BLaER1 treated with 17β-estradiol and CSF1 and Interleukin-3, amounts not matched to agents 10 nM and 100 nM (cell line): ENCODE data around the gene SMAD5.

Experiments
- H3K27ac ChIP-seq, 11 experiments: shearing (Covaris generic); formaldehyde crosslinking; 2 replicates each; pipeline ENCODE4 v1.8.1; 2022
- H3K27me3 ChIP-seq, 11 experiments: shearing (Covaris generic); formaldehyde crosslinking; 2 replicates each; pipeline ENCODE4 v1.8.1; 2022
- H3K36me3 ChIP-seq, 11 experiments: shearing (Covaris generic); formaldehyde crosslinking; 2 replicates each; pipeline ENCODE4 v1.8.1; 2022
- H3K4me1 ChIP-seq, 10 experiments: shearing (Covaris generic); formaldehyde crosslinking; 2 replicates each; pipeline ENCODE4 v1.8.1; 2022
- H3K4me2 ChIP-seq, 11 experiments: shearing (Covaris generic); formaldehyde crosslinking; 2 replicates each; pipeline ENCODE4 v1.8.1; 2022
- H3K4me3 ChIP-seq, 10 experiments: shearing (Covaris generic); formaldehyde crosslinking; 2 replicates each; pipeline ENCODE4 v1.8.1; 2022
- H3K9ac ChIP-seq, 11 experiments: shearing (Covaris generic); formaldehyde crosslinking; 2 replicates each; pipeline ENCODE4 v1.8.1; 2022
- H3K9me3 ChIP-seq, 11 experiments: shearing (Covaris generic); formaldehyde crosslinking; replicated peaks in 1 of 11; 2 replicates each; pipeline ENCODE4 v1.8.1; 2022
- H4K20me1 ChIP-seq, 11 experiments: shearing (Covaris generic); formaldehyde crosslinking; 2 replicates each; pipeline ENCODE4 v1.8.1; 2022
- Cebpa-rat ChIP-seq, 11 experiments: shearing (Covaris generic); IDR thresholded peaks; 2 replicates each; pipeline ENCODE4 v1.8.1; 2022

SMAD5 gene

DNA sequence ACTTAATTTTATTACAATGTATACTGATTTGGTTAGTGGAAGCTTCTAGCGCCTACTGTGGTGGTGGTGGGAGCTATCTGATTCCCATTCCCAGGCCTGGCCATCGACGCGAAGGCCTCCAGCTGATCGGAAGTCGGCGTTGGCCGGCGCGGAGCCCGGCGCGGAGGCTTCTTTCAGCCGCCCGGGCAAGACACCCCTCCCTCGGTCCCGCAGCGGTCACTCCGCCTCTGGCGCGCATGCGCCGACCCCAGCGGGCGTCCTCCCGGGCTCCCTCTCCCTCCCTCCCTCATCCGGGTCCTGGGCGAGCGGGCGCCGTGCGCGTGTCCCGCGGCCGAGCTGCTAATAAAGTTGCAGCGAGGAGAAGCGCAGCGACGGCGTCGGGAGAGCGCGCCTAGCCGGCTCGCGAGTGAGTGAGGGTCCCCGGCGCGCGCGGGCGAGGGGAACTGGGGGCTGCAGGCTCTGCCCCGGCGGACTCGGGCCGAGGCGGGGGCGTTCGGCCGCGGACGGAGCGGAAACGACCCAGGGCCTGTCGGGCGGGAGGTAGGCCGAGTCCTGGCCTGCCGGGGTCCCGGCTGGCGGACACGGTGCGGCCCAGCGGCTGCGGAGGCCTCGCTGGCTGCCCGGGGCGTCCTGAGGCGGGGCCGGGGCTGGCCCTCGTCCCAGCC lies at the start of gene SMAD5:
SMAD5 (plus strand) TSS at position 289 of the 665 bp plus-strand sequence. CDS start 20,916 bp downstream, outside the sequence.
- Histone ChIP-seq H3K4me3 (peak within 1 kb of the TSS; percentile 81 to 95 (median 88)), H3K36me3 (peaks cover 0 to 29% (median 3%) of the 10 kb centered on the region in 11 experiments; a peak in 4 of 22 replicates), H3K27ac (peak within 1 kb of the TSS; percentile 88 to 97 (median 93)), H3K9me3 (no peaks in the 10 kb centered on the region), H3K9ac (peak within 1 kb of the TSS; percentile 91 to 98 (median 96)), H4K20me1 (peaks cover 33 to 49% (median 38%) of the 10 kb centered on the region in 11 experiments; a peak in 21 of 22 replicates), H3K4me1 (peaks cover 17 to 27% (median 22%) of the 10 kb centered on the region in 10 experiments), H3K27me3 (no peaks in the 10 kb centered on the region), H3K4me2 (peak within 1 kb of the TSS; percentile 74 to 94 (median 86))
- no peak for TF ChIP-seq Cebpa-rat (IDR thresholded peaks at IDR 0.05)

DNA sequence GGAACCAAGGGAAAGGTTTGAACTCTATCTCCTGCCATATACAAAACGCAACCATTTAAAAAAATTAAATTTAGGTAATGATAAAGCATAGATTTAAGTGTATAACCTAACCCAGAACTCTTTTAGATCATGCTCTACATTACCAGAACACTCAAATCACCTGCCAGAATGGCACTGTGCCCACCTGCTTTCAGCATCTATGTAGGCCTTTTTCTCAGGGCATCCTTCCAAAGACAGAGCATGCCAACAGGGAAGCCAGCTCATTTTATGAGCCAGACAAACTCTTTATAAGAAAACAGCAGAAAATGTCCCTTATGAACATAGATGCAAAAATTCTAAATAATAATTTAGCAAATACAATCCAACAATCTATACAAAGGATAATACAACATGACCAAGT lies 47.9 kb upstream of the SMAD5 start:
- no peak overlapping the region for H3K4me3 ChIP-seq
- no peaks in the 10 kb centered on the region for H3K9me3 ChIP-seq
- no peak overlapping the region for H3K4me2 ChIP-seq
- no peak overlapping the region for H3K27ac ChIP-seq
- no peak overlapping the region for H3K9ac ChIP-seq
- no peaks in the 10 kb centered on the region for H4K20me1 ChIP-seq
- H3K36me3 ChIP-seq: no peaks in the 10 kb centered on the region
- peaks cover 9 to 22% (median 16%) of the 10 kb centered on the region in 10 experiments; a peak in 19 of 20 replicates for H3K4me1 ChIP-seq
- peaks cover 7 to 25% (median 21%) of the 10 kb centered on the region in 11 experiments for H3K27me3 ChIP-seq
- TF ChIP-seq Cebpa-rat (IDR thresholded peaks at IDR 0.05): no peak

DNA sequence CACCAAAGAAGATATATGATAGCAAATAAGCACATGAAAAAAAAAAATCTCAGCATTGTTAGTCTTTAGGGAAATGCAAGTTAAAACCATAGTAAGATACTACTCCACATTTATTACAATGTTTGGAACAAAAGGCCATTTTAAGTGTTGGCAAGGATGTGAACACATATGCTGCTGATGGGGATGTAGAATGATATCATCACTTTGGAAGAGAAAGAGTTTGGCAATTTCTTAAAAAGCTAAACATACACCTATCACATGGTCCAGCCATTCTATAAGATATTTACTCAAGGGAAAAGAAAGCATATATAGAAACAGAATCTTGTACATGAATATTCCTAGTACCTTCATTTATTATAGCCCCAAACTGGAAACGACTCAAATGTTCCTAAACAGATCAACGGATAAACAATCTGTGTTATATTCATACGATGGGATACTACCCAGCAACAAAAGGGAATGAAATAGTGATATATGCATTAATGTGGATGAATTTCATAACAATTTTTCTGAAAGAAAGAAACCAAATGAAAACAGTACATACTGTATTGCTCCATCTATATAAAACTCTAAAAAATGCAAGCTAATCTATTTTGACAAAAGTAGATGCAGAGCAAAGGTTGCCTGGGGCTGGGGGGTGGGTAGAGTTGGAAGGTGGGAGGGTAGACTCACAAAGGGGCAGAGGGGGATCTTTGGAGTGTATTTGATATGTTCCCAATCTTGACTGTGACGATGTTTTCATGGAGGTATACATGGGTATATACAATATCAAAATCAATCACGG lies 45.7 kb upstream of the SMAD5 start:
- peaks cover 0 to 3% (median 0%) of the 10 kb centered on the region in 11 experiments; a peak in 2 of 22 replicates for H3K27me3 ChIP-seq
- no peak overlapping the region for H3K9ac ChIP-seq
- H3K4me3 ChIP-seq: no peak overlapping the region
- H3K27ac ChIP-seq: no peak overlapping the region
- H3K4me1 ChIP-seq: peaks cover 8 to 13% (median 9%) of the 10 kb centered on the region in 10 experiments; a peak in 19 of 20 replicates
- no peaks in the 10 kb centered on the region for H4K20me1 ChIP-seq
- H3K4me2 ChIP-seq: no peak overlapping the region
- no peaks in the 10 kb centered on the region for H3K9me3 ChIP-seq
- no peaks in the 10 kb centered on the region for H3K36me3 ChIP-seq
- no peak for TF ChIP-seq Cebpa-rat (IDR thresholded peaks at IDR 0.05)

DNA sequence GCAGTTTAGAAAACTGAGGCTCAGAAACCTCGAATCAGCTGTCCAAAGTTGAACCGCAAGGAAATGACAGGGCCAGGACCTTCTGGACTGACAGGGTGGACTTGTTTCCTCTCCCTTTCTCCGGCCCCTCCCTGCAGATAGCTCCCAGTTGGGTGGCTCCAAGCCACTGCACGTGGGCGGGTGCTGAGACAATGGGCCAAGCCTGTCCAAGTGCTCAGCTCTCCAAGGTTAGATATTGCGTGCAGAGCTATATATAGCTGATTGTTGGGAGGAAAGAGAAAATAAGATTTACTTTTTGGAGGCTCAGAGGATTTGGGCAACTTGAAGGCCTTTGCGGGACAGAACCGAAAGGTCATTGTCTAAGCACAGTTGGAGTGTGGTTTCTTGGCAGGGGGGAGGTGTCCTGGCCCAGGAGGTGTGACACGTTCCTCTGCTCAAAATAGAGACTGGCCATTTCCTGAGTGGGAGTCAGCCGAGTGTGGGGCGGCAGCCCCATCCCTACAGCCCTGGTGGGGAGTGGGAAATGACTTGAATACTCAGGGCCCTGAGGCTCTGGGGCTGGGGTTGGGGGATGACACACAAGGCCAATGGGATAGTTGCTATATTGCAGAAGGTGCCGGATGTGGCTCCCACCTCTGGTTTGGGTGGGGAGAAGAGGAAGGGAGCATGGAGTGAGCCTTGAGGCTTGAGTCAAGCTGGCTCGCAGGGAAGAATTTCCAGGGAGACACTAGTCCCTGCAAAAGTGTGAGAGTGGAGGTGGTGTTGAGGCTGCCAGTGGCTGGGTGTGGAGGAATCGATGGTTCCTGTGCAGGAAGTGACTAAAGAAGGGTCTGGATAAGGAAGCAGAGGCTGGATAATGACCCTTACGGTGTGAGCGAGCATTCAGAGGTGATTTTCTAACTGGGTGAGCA lies 44.4 kb upstream of the SMAD5 start:
- no peaks in the 10 kb centered on the region for H3K36me3 ChIP-seq
- no peaks in the 10 kb centered on the region for H3K27me3 ChIP-seq
- no peak overlapping the region for H3K9ac ChIP-seq
- TF ChIP-seq Cebpa-rat (IDR thresholded peaks at IDR 0.05): no peak
- H3K27ac ChIP-seq: no peak overlapping the region
- peaks cover 8 to 13% (median 9%) of the 10 kb centered on the region in 10 experiments; a peak in 19 of 20 replicates for H3K4me1 ChIP-seq
- H3K4me3 ChIP-seq: no peak overlapping the region
- no peaks in the 10 kb centered on the region for H3K9me3 ChIP-seq
- peak overlapping the region; percentile 27 to 67 (median 56); a peak in 21 of 22 replicates for H3K4me2 ChIP-seq
- no peaks in the 10 kb centered on the region for H4K20me1 ChIP-seq

DNA sequence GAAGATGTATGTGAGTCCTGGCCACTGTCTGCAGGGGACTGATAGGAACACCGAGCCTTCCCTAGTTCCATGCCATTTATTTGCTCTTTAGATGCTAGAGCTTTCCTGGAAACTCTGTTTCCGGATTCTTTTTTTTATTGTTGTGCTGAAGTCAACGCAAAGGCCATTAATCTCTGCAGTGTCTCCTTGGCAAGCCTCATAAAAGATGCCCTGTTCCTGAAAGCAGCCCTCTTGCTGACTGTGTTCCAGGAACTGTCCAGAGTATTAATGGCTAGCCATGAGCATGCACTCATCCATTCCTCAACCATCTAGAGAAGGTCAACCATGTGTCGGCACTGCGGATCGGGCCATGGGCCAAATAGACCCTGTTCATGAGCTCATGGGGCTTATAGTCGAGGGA lies 42.9 kb upstream of the SMAD5 start:
- H4K20me1 ChIP-seq: no peaks in the 10 kb centered on the region

DNA sequence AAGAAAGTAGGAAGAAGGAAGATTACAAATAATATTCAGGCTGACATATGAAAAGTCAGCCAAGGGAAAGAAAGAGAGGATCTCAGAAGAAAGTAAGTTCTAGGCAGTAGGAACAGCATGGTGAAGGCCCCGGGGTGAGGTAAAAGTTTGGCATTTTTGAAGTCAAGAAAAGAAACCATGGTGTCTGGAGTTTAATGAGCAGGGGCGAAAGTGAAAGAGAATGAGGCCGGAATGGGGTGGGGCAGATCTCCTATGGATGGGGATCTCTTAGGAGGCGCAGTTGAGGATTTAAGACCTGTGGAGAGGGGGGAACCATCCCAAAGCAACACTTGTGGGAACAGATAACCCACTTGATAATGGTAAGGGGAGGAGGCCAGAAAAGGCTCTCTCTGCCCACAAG lies 42.3 kb upstream of the SMAD5 start:
- Histone ChIP-seq H3K27ac (no peak overlapping the region), H3K36me3 (no peaks in the 10 kb centered on the region), H3K4me2 (no peak overlapping the region), H3K4me3 (no peak overlapping the region), H3K9ac (no peak overlapping the region), H3K27me3 (no peaks in the 10 kb centered on the region), H4K20me1 (no peaks in the 10 kb centered on the region), H3K9me3 (no peaks in the 10 kb centered on the region), H3K4me1 (peaks cover 8 to 17% (median 9%) of the 10 kb centered on the region in 10 experiments; a peak in 19 of 20 replicates)
- TF ChIP-seq Cebpa-rat (IDR thresholded peaks at IDR 0.05): no peak

More for the DNA sequence above, 42.9 kb upstream of the SMAD5 start:
- no peak for TF ChIP-seq Cebpa-rat (IDR thresholded peaks at IDR 0.05)
- Histone ChIP-seq H3K27ac (no peak overlapping the region), H3K9me3 (no peaks in the 10 kb centered on the region), H3K4me1 (peaks cover 8 to 17% (median 9%) of the 10 kb centered on the region in 10 experiments; a peak in 19 of 20 replicates), H3K4me2 (no peak overlapping the region), H3K9ac (no peak overlapping the region), H3K27me3 (no peaks in the 10 kb centered on the region), H3K4me3 (no peak overlapping the region), H3K36me3 (no peaks in the 10 kb centered on the region)

DNA sequence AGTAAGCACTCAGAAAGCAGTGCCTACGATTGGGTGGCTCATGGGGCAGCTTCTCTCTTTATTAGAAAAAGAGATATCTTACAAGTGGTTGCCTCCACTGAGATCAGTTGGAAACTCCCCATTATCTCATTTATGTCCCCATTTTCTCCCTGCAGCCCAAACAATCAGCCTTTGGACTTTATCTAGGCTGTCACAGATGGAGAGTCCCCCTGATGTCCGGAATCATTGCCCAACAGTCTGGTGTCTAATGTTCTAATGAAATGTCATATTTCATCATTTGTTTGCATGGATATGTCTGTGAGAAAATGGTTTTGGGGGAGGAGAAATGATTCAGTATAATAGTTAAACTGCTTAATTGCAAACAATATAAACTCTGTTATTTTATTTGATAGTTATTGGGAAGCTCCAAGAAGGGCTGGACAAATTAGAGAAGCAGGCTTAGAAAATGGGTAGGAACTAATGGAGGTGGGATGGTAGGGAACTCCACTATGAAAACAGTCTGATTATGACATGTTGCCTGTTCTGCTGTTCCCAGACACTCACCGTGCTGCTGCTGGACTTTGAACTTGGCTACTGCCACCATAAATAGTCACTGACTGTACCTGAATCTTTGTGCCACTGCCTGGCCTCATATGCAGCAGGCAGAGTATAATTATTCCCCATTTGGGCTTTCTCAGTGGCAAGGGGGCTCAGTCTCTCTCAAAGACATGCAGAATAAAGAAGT lies 38.3 kb upstream of the SMAD5 start:
- Histone ChIP-seq H3K9ac (no peak overlapping the region), H3K36me3 (no peaks in the 10 kb centered on the region), H3K4me2 (no peak overlapping the region), H3K27me3 (no peaks in the 10 kb centered on the region), H3K9me3 (no peaks in the 10 kb centered on the region), H4K20me1 (no peaks in the 10 kb centered on the region), H3K27ac (no peak overlapping the region), H3K4me3 (no peak overlapping the region), H3K4me1 (0 out of 20 replicates have a peak, but pooled peaks cover 0 to 5% (median 0%) of the 10 kb centered on the region in 10 experiments)
- TF ChIP-seq Cebpa-rat (IDR thresholded peaks at IDR 0.05): no peak

DNA sequence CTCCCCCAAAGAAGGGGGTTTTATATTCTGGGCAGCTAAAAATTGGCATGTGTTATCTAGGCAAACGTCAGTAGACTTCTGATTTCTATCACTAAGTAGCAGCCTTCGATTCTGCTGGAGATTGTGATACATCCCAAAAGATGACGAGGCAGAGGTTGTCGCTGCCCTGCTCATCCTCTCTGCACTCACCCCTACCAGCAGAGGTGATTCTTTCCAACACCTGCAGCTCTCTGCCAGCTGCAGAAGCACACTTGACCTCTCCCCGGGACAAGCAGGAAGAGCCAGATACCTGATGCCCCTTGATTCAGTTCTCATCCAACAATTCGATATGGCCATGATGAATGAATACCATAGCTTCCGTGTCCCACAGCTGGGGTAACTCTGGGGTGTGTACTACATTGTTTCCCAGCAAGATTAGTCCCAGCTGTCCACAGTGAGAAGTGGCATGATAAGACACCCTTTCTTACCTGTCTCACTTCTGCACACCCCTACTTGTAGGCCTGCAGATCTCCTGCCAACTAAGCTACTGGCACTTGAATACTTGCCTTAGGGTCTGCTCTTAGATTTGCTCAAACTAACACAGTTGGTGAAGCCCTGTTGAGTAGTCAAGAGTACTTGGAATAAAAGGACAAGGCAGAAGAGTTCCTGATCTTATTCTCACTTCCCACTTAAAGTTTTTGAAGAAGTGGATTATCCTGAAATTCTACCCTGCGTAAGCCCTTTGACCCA lies 37.6 kb upstream of the SMAD5 start:
- H3K36me3 ChIP-seq: no peaks in the 10 kb centered on the region
- H3K27ac ChIP-seq: no peak overlapping the region
- H4K20me1 ChIP-seq: no peaks in the 10 kb centered on the region
- no peaks in the 10 kb centered on the region for H3K27me3 ChIP-seq
- no peak for TF ChIP-seq Cebpa-rat (IDR thresholded peaks at IDR 0.05)
- no peaks in the 10 kb centered on the region for H3K9me3 ChIP-seq
- no peak overlapping the region for H3K4me3 ChIP-seq
- no peak overlapping the region for H3K4me2 ChIP-seq
- no peak overlapping the region for H3K9ac ChIP-seq
- H3K4me1 ChIP-seq: 0 out of 20 replicates have a peak, but pooled peaks cover 0 to 5% (median 0%) of the 10 kb centered on the region in 10 experiments
